CD1c-positive myeloid dendritic cell (primary cell): Measurements from ENCODE around the gene SLC9A3.

Experiments
- DNase-seq: peaks from one replicate; pipeline ENCODE4 v3.0.0-alpha.2; 2016; ENCODE audit errors: extremely low spot score

SLC9A3 gene

DNA sequence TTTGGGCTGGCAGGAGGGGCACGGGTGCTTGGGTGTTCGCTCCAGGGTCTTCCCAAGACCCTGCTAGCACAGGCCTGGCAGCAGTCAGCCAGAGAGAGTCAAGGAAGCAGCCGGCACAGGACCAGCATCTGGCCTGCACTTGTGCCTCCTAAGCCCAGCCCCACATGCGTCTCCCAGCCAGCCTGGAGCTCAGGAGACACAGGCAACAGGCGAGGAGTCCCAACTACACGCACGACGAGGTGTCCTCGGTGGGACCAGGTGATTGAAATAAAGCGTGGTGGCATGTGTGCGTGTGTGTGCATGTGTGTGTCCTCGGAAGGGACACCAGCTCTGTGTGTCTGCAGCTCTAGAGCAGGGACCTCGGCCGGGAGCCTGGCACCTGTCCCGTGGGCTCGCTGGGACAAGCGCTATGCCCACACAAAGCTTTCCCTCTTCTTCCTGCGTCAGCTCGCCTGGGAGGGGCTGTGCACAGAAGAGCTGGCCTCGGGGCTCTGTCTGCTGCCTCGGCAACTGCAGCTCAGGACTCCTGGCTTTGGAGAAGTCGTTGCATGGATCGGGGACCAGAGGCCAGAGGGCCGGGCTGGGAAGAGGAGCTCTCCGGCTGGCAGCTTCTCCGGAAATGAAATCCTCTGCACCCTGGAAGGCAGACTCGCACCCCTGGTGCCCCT lies 14.7 kb upstream of the SLC9A3 start:
- no peak for DNase-seq

DNA sequence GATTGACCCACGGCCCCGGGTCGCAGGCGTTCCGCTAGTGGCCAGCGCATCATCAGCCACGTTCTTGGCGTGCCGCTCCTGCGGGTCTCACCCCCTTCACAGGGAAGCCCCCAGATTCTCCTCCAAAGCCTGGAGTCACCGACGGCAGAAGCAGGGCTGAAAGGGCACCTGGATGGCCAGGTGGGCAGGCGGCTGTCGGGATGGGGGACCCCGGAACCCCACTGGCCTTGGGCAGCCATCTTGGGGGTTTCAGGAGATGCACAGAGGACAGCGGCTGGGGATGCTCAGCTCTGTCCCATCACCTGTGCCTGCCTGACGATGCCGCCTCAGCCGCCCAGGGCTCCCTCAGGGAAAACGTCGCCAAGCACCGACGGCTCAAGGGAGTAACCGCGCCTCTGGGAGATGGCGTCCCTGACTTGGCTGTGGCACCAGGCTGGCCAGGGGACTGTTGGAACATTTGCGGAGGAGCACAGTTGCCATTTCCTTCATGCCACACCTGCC lies 14.1 kb upstream of the SLC9A3 start:
- DNase-seq = no peak

DNA sequence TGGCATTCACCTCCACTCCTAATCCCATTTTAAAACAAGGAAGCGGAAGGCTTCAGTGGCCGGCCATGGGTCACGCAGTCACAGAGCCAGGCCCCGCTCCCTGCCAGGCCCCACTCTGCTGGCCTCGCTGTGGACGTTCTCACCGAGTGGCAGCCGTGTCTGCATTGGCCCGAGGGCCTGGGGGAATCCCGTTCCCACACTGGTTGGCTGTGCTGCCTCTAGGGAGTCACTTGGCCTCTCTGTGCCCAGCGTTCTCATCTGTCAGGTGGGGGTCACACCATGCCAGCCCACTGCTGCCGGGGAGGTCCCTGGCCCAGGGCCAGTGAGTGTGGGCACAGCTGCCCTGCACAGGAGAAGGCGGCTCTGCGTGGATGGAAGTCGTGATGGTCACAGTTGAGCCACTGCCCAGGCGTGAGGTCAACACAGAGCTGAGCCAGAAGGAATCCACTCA lies 13.4 kb upstream of the SLC9A3 start:
- DNase-seq = no peak

GRCh38 chr5:537098-537497 lies 12.8 kb upstream of the SLC9A3 start:
- DNase-seq = no peak

GRCh38 chr5:535846-536698 lies 11.8 kb upstream of the SLC9A3 start:
- no peak for DNase-seq

- no peak for DNase-seq
Measured at GRCh38 chr5:534743-535671, 10.8 kb upstream of the SLC9A3 start.

- no peak for DNase-seq
Measured at GRCh38 chr5:533955-534742, 9.9 kb upstream of the SLC9A3 start.

DNA sequence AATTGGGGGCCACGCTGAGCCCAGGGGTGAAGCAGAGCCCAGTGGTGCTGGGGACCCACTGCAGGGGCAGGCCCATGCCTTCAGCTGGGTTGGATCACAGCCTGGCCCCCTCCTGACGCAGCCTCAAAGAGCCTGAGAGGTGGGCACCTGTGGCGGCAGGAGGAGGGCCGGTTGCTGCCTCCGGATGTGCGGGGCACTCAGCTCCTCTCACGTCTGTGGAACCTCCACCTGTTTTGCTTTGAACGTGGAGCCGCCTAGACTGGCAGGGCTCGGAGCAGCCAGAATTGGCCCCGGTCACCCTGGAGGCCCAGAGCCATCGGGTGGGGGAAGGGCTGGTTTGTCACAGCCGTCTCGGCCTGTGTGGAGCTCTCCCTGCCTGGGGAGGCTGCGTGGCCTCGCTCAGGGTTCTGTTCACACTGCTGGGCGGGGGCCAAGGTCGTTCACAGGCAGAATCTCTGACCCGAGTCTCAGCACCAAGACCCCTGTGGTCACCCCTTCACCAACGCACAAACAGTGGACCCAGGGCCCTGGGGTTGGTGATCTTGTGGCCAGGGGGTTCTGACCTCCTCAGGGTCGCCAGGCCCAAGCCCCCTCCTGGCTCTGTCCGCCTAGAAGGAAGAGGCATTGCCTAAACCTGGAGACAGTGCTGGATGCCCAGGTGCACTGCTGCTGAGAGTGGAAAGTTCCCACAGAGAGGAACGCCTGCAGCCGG lies 9.2 kb upstream of the SLC9A3 start:
- no peak for DNase-seq

- no peak for DNase-seq
Measured at GRCh38 chr5:532521-533242, 8.4 kb upstream of the SLC9A3 start.

DNA sequence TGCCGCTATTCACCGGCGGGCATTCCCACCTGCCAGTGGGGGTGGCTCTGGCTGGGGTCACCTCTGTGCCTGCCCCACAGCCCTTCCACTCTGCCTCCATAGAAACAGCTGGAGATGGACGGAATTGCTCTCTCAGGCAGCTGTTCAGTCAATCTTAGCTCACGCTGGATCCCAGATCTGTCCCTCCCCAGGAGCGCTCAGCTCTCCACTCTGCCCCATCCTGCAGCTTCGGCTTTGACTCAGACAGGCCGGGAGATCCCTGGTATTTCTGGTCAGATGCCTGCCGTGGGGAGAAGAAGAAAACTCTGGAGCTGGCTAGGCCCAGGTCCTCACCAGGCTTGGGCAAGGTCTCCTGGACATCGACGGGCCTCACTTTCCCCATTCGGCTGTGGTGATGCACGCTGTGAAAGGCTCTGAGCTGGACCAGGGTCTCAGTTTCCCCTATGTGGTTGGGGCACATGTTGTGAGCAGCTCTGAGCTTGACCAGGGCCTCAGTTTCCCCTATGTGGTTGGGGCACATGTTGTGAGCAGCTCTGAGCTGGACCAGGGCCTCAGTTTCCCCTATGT lies 7.6 kb upstream of the SLC9A3 start:
- DNase-seq = no peak

GRCh38 chr5:531101-531748 lies 7.0 kb upstream of the SLC9A3 start:
- no peak for DNase-seq

- peak; percentile 92 for DNase-seq
Measured at GRCh38 chr5:530001-530955, 6.0 kb upstream of the SLC9A3 start.

- DNase-seq = no peak
Measured at GRCh38 chr5:528629-529511, 4.6 kb upstream of the SLC9A3 start.

DNA sequence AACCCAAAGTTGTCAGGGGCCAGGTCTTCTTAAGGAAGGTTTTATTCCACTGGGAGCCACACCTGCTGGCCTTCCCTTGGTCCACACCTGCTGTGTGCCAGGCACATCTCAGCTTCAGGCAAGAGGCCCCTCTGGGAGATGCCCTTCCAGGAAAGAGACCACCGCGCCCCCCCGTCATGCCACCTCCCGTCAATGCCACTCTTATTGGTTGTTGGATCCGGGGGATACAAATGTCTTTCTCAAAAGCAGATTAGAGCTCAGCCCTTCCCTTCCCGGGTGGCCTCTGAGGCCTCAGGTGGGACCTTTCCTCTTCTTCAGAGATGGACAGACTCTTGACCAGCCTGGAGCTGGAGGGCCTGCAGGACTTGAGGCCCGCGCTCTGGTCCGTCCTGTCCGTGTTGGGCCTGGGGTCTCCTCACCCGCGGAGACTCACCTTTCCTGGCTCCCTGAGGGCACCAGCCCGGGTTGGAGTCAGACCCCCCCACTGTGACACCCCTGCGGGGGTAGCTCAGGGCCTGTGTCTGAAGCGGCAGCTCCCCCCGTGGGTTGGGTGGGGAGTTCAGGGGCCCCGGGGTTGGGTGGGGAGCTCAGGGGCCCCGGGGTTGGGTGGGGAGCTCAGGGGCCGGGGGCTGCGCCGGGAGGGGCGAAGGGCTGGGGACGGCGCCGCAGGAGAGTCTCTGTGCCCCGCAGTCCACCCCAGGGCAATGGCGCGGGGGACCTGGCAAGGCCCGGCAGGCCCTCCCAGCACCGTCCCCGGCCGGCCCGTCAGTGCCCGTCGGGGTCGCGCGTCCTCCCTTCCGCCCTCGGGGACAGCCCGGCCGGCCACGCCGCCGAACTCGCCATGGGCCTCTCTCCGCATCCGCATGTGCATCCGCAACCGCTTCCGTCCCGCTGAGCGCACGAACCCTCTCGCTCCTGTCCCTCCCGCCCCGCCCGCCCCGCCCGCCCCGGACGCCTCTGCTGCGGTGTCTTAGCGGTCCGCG lies 3.7 kb upstream of the SLC9A3 start:
- no peak for DNase-seq

- no peak for DNase-seq
Measured at GRCh38 chr5:526456-527088, 2.3 kb upstream of the SLC9A3 start.
